ENCODE measurements around the gene ELMO1. TPM values are rescaled to one million over a fixed set of nuclear protein-coding genes. Genes with fewer than 3 reads are reported as not detected.

Gene ELMO1
- total and polyA plus RNA-seq, 12 donors = 7.5 to 46.8 (median 14.9) TPM

- DNase-seq = no peak
- 62 to 87% (median 76%) methylated on average over 1 of the region's 1 CpG for WGBS, 4 donors
- TF ChIP-seq, protein P1, sequence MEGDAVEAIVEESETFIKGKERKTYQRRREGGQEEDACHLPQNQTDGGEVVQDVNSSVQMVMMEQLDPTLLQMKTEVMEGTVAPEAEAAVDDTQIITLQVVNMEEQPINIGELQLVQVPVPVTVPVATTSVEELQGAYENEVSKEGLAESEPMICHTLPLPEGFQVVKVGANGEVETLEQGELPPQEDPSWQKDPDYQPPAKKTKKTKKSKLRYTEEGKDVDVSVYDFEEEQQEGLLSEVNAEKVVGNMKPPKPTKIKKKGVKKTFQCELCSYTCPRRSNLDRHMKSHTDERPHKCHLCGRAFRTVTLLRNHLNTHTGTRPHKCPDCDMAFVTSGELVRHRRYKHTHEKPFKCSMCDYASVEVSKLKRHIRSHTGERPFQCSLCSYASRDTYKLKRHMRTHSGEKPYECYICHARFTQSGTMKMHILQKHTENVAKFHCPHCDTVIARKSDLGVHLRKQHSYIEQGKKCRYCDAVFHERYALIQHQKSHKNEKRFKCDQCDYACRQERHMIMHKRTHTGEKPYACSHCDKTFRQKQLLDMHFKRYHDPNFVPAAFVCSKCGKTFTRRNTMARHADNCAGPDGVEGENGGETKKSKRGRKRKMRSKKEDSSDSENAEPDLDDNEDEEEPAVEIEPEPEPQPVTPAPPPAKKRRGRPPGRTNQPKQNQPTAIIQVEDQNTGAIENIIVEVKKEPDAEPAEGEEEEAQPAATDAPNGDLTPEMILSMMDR (IDR thresholded peaks at IDR 0.05) = no peak
- no peak for TF ChIP-seq POLR2A (IDR thresholded peaks at IDR 0.05)
Measured at GRCh38 chr7:36994456-36995112, 454.1 kb downstream of the ELMO1 start.

DNA sequence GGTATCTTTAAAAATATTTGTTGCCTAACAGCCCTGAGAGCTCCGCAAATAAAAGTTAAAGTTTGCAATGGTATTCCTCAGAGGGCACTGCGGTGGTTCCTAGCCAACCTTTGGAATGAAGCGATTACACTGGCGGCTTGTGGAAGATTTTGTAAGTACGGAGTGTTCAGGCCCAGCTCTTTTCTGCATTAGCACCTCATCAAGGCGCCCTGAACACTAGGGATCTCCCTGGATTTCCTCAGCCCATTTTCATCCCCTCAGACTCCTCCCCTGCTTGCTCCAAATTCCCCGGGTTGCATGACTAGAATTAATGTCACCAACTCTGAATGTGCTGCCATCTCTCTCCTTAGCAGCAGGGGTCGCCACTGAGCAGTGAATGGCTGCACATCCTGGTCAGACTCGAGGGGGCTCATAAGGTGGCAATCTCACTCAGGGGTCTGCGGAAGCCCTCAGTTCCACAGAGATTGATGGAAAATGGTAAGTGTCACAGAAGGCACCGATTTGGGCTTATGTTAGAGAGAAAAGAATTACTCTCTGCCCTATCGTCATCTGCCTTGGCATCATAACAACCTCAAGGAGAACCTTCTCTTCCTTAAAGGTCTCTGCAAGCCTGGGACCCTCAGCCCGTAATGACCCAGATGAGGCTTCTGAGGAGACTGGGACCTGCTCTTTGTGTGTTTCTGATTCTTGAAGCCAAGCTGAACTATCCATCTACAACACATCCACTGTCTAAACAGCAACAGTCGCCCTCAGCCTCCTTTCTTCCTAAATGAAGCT, 461.5 kb downstream of the ELMO1 start:
- Histone ChIP-seq H3K27me3 (no peaks in the 10 kb centered on the region), H3K36me3 (replicated peaks in 1 of 2) (no peaks in the 10 kb centered on the region), H3K27ac (no peak overlapping the region), H3K4me3 (no peak overlapping the region), H3K9me3 (replicated peaks in 1 of 3) (no peaks in the 10 kb centered on the region), H3K4me1 (replicated peaks in 1 of 2) (no peaks in the 10 kb centered on the region)
- intact Hi-C loops (cut with DNase I) = loop anchor here (5.0 to 10.0 kb wide), 2 partner anchors 195 to 198 kb away; no protein-coding TSS in a partner anchor
- DNase-seq = peak; percentile 48 to 87 (median 61)
- WGBS, 4 donors = 56 to 67% (median 61%) methylated on average over 14 of the region's 14 CpGs
- TF ChIP-seq, protein P1 (IDR thresholded peaks at IDR 0.05) = peak; percentile 74 to 88 (median 82)
- no peak for TF ChIP-seq POLR2A (IDR thresholded peaks at IDR 0.05)

More at GRCh38 chr7:36994456-36995112, 454.1 kb downstream of the ELMO1 start:
- Histone ChIP-seq H3K36me3 (replicated peaks in 1 of 2) (no peaks in the 10 kb centered on the region), H3K27me3 (no peaks in the 10 kb centered on the region), H3K27ac (no peak overlapping the region), H3K4me3 (no peak overlapping the region), H3K4me1 (replicated peaks in 1 of 2) (no peaks in the 10 kb centered on the region), H3K9me3 (replicated peaks in 1 of 3) (no peaks in the 10 kb centered on the region)
- intact Hi-C loops (cut with DNase I) = no loop called here

DNA sequence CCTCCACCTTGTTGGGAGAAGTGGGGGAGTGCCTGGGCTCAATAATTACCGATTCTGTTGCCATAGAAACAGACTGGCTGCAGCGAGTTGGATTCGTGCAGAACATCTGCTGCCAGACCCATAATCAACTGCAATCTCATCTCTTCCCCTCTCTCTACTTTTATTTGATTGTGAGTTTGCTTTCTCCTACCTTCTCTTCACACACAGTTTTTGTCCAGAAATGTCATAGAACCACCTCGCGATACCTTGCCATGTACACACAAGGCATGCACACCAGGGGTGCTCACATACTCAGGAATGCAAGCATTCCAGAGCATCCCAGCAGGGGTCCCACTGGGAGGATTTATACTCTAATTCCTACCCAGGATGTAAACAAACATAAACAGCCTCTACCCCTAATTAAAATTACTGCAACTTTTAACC, 462.1 kb downstream of the ELMO1 start:
- H3K27ac ChIP-seq = no peak overlapping the region
- H3K4me3 ChIP-seq = no peak overlapping the region
- H3K27me3 ChIP-seq = no peaks in the 10 kb centered on the region
- 61 to 71% (median 63%) methylated on average over 5 of the region's 5 CpGs for WGBS, 4 donors
- TF ChIP-seq, protein P1 (IDR thresholded peaks at IDR 0.05) = no peak
- TF ChIP-seq POLR2A (IDR thresholded peaks at IDR 0.05) = no peak
- H3K4me1 ChIP-seq (replicated peaks in 1 of 2) = no peaks in the 10 kb centered on the region
- no peak for DNase-seq
- intact Hi-C loops (cut with DNase I) = loop anchor here (5.0 to 10.0 kb wide), 2 partner anchors 196 to 198 kb away; no protein-coding TSS in a partner anchor
- no peaks in the 10 kb centered on the region for H3K9me3 ChIP-seq (replicated peaks in 1 of 3)
- H3K36me3 ChIP-seq (replicated peaks in 1 of 2) = no peaks in the 10 kb centered on the region

GRCh38 chr7:36985866-36986400, 462.7 kb downstream of the ELMO1 start:
- Histone ChIP-seq H3K36me3 (replicated peaks in 1 of 2) (no peaks in the 10 kb centered on the region), H3K27ac (no peak overlapping the region), H3K4me1 (replicated peaks in 1 of 2) (no peaks in the 10 kb centered on the region), H3K4me3 (no peak overlapping the region), H3K27me3 (no peaks in the 10 kb centered on the region), H3K9me3 (replicated peaks in 1 of 3) (no peaks in the 10 kb centered on the region)
- no peak for TF ChIP-seq POLR2A (IDR thresholded peaks at IDR 0.05)
- TF ChIP-seq, protein P1 (IDR thresholded peaks at IDR 0.05) = no peak
- DNase-seq = peak in 1 of 7 donors; percentile 72
- intact Hi-C loops (cut with DNase I) = loop anchor here (5.0 to 10.0 kb wide), 2 partner anchors 196 to 199 kb away; no protein-coding TSS in a partner anchor
- 76 to 85% (median 81%) methylated on average over 11 to 13 of the region's 13 CpGs for WGBS, 4 donors

Data from adrenal gland (tissue), 12 donors.